ENCODE results near the gene RAB26. TPM values are rescaled to one million over a fixed set of nuclear protein-coding genes. Genes with fewer than 3 reads are reported as not detected.
"Not testable (repeated sequence)": the region's sequence is repeated elsewhere in the genome, so short reads cannot be mapped to it uniquely, and the experiment has no call there.

Gene RAB26
- 1 to 10 TPM; 1.1 to 4.7 TPM for polyA plus RNA-seq

DNA sequence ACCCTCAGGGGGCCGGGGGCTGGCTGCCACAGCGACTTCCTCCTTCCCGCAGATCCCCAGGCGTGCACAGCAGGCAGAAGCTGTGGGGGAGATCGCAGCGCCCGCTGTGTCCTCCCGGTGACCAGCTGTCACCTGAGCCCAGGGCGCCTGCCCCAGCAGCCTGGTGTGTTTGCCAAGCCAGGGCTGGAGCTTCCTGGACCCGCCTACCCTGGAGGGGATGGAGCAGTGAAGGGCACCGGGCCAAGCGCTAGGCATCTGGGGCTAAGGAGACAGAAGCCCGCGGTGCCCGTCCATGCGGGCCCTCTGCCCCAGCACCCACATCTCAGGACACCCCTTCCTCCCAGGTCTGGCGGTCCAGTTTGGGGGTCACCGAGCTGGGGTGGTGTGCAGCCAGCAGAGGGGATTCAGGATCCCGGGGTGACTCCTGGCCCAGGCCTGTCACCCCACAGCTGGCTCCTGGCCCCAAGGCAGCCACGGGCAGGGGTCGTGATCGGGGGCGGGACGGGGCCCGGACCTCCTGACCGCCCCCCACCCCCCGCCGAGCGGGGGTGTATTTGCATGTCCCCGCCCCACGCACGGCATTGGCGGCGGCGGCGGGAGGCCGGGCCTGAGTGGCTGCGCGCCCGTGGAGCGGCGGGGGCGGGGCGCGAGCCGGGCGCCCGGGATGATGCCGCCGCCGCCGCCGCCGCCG is at the start of gene RAB26:
RAB26 (plus strand) TSS at position 645 of the 691 bp plus-strand sequence. CDS start 159 bp downstream, outside the sequence.
- peak within 1 kb of the TSS; percentile 50 to 84 for H3K27ac ChIP-seq (ENCODE audit: low read depth in 2 of 2, low read length in 1 of 2)
- H3K4me3 ChIP-seq (ENCODE audit: low read depth in 1 of 2, low read length in 2 of 2), result peak within 1 kb of the TSS; percentile 34 to 45
- 6 to 7% methylated on average over 25 to 55 of the region's 55 CpGs for WGBS, 2 donors
- peaks cover 0 to 7% of the 10 kb centered on the region in 2 donors for H3K36me3 ChIP-seq (ENCODE audit: control insufficient read depth in 2 of 2, insufficient read depth in 2 of 2, low read length in 1 of 2)
- H3K4me1 ChIP-seq (ENCODE audit: control insufficient read depth in 2 of 2, insufficient read depth in 2 of 2, low read length in 1 of 2), result peaks cover 20 to 33% of the 10 kb centered on the region in 2 donors
- H3K27me3 ChIP-seq (ENCODE audit: control insufficient read depth in 1 of 2, insufficient read depth in 2 of 2, low read length in 2 of 2), result no peaks in the 10 kb centered on the region
- no peaks in the 10 kb centered on the region for H3K9me3 ChIP-seq (ENCODE audit: control insufficient read depth in 2 of 2, insufficient read depth in 1 of 2, low read depth in 1 of 2, low read length in 1 of 2)

- H3K27ac ChIP-seq (ENCODE audit: low read depth in 2 of 2, low read length in 1 of 2); H3K4me1 ChIP-seq (ENCODE audit: control insufficient read depth in 2 of 2, insufficient read depth in 2 of 2, low read length in 1 of 2); H3K4me3 ChIP-seq (ENCODE audit: low read depth in 1 of 2, low read length in 2 of 2); H3K9me3 ChIP-seq (ENCODE audit: control insufficient read depth in 2 of 2, insufficient read depth in 1 of 2, low read depth in 1 of 2, low read length in 1 of 2); H3K27me3 ChIP-seq (ENCODE audit: control insufficient read depth in 1 of 2, insufficient read depth in 2 of 2, low read length in 2 of 2): not testable (repeated sequence)
- WGBS, 2 donors, result 87 to 88% methylated on average over 12 to 13 of the region's 16 CpGs
- peaks cover 8 to 39% of the 10 kb centered on the region in 2 donors for H3K36me3 ChIP-seq (ENCODE audit: control insufficient read depth in 2 of 2, insufficient read depth in 2 of 2, low read length in 1 of 2)
Observed at GRCh38 chr16:2101581-2101980, 46.8 kb upstream of the RAB26 start.

DNA sequence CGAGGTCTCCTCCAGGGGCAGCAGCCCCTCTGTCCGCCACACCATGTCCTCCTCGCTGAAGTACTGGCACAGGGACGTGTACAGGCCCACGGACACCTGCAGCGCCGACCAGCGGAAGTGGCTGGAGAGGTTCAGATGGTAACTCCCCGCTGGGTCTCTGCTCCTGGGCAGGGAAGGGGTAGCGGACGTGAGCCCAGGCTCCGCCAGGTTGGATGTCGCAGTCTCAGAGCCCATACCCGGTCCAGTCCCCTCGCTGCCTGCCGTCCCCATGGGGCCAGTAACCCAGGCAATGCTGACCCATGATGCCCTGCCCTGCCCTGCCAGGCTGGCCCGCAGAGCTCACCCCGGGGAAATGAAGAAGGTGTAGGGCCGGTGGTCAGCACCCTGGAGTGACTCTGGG is 46.0 kb upstream of the RAB26 start:
- H3K4me1 ChIP-seq (ENCODE audit: control insufficient read depth in 2 of 2, insufficient read depth in 2 of 2, low read length in 1 of 2), result no peaks in the 10 kb centered on the region
- 95 to 96% methylated on average over 18 to 19 of the region's 19 CpGs for WGBS, 2 donors
- H3K27me3 ChIP-seq (ENCODE audit: control insufficient read depth in 1 of 2, insufficient read depth in 2 of 2, low read length in 2 of 2), result no peaks in the 10 kb centered on the region
- no peak overlapping the region for H3K4me3 ChIP-seq (ENCODE audit: low read depth in 1 of 2, low read length in 2 of 2)
- H3K27ac ChIP-seq (ENCODE audit: low read depth in 2 of 2, low read length in 1 of 2), result no peak overlapping the region
- H3K36me3 ChIP-seq (ENCODE audit: control insufficient read depth in 2 of 2, insufficient read depth in 2 of 2, low read length in 1 of 2), result peaks cover 3 to 39% of the 10 kb centered on the region in 2 donors
- H3K9me3 ChIP-seq (ENCODE audit: control insufficient read depth in 2 of 2, insufficient read depth in 1 of 2, low read depth in 1 of 2, low read length in 1 of 2), result no peaks in the 10 kb centered on the region

DNA sequence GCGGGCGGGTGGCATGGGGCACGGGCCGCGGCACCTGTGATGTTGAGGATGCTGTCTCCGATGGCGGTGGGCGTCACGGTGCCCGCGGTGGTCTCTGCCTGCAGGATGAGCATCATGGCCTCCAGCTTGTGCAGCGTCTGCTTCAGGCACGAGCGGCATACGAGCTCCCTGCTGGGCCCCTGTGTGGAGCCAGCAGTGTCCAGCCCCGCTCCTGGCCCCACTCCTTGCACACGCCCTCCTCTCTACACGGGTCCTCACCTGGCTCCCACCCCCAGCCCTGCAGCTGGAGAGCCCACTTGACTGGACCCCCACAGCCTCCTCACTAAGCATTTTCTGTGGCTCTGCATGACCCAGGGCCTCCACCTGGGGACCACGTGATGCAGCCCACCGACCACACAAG is 44.0 kb upstream of the RAB26 start:
- not testable (repeated sequence) for H3K4me3 ChIP-seq (ENCODE audit: low read depth in 1 of 2, low read length in 2 of 2); H3K4me1 ChIP-seq (ENCODE audit: control insufficient read depth in 2 of 2, insufficient read depth in 2 of 2, low read length in 1 of 2); H3K27me3 ChIP-seq (ENCODE audit: control insufficient read depth in 1 of 2, insufficient read depth in 2 of 2, low read length in 2 of 2); H3K9me3 ChIP-seq (ENCODE audit: control insufficient read depth in 2 of 2, insufficient read depth in 1 of 2, low read depth in 1 of 2, low read length in 1 of 2); H3K27ac ChIP-seq (ENCODE audit: low read depth in 2 of 2, low read length in 1 of 2)
- 82 to 89% methylated on average over 3 to 18 of the region's 20 CpGs for WGBS, 2 donors
- H3K36me3 ChIP-seq (ENCODE audit: control insufficient read depth in 2 of 2, insufficient read depth in 2 of 2, low read length in 1 of 2), result peaks cover 3 to 52% of the 10 kb centered on the region in 2 donors

DNA sequence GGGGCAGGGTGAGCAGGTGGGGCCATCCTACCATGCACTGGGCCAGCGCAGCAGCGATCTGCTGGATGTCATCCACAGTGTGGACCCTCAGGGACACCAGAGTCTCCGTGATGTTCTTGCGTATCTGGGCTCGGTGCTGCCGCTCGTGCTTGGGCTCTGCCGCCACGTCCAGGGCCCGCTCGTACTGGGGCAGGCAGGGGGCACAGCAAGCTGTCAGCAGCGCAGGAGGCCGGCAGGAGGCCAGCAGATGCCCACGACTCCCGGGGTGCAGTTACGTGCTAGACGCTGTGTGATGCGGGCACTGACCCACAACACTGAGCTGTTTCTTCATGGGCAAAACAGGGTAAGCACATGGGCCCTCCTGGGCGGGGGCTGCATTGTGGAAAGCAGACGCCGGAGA is 43.1 kb upstream of the RAB26 start:
- H3K27me3 ChIP-seq (ENCODE audit: control insufficient read depth in 1 of 2, insufficient read depth in 2 of 2, low read length in 2 of 2); H3K4me1 ChIP-seq (ENCODE audit: control insufficient read depth in 2 of 2, insufficient read depth in 2 of 2, low read length in 1 of 2); H3K27ac ChIP-seq (ENCODE audit: low read depth in 2 of 2, low read length in 1 of 2); H3K4me3 ChIP-seq (ENCODE audit: low read depth in 1 of 2, low read length in 2 of 2); H3K9me3 ChIP-seq (ENCODE audit: control insufficient read depth in 2 of 2, insufficient read depth in 1 of 2, low read depth in 1 of 2, low read length in 1 of 2): not testable (repeated sequence)
- WGBS, 2 donors, result 89 to 91% methylated on average over 18 to 21 of the region's 21 CpGs
- H3K36me3 ChIP-seq (ENCODE audit: control insufficient read depth in 2 of 2, insufficient read depth in 2 of 2, low read length in 1 of 2), result peaks cover 3 to 48% of the 10 kb centered on the region in 2 donors

DNA sequence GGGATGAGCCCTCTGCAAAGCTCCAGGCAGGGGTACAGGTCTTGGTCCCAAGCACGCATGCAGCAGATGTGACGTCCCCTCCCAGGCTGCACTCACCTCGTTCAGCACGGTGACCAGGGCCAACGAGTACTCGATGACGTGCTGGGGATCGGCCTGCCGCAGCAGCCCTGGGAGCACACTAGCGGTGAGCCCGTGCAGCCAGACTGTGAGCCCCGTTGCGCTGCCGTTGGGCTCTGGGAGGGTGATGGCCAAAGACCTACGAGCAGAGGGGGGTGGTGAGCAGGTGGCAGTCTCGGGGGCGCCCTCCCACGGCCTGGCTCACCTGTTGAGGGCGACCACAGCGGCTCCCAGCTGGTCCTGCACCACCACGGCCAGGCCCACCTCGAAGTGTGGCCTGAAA is 42.7 kb upstream of the RAB26 start:
- peaks cover 3 to 52% of the 10 kb centered on the region in 2 donors for H3K36me3 ChIP-seq (ENCODE audit: control insufficient read depth in 2 of 2, insufficient read depth in 2 of 2, low read length in 1 of 2)
- H3K4me3 ChIP-seq (ENCODE audit: low read depth in 1 of 2, low read length in 2 of 2); H3K27me3 ChIP-seq (ENCODE audit: control insufficient read depth in 1 of 2, insufficient read depth in 2 of 2, low read length in 2 of 2); H3K27ac ChIP-seq (ENCODE audit: low read depth in 2 of 2, low read length in 1 of 2); H3K4me1 ChIP-seq (ENCODE audit: control insufficient read depth in 2 of 2, insufficient read depth in 2 of 2, low read length in 1 of 2); H3K9me3 ChIP-seq (ENCODE audit: control insufficient read depth in 2 of 2, insufficient read depth in 1 of 2, low read depth in 1 of 2, low read length in 1 of 2): not testable (repeated sequence)
- 78 to 83% methylated on average over 15 to 21 of the region's 22 CpGs for WGBS, 2 donors

GRCh38 chr16:2106211-2106610 is 42.2 kb upstream of the RAB26 start:
- H3K27ac ChIP-seq (ENCODE audit: low read depth in 2 of 2, low read length in 1 of 2); H3K4me3 ChIP-seq (ENCODE audit: low read depth in 1 of 2, low read length in 2 of 2); H3K9me3 ChIP-seq (ENCODE audit: control insufficient read depth in 2 of 2, insufficient read depth in 1 of 2, low read depth in 1 of 2, low read length in 1 of 2); H3K4me1 ChIP-seq (ENCODE audit: control insufficient read depth in 2 of 2, insufficient read depth in 2 of 2, low read length in 1 of 2); H3K27me3 ChIP-seq (ENCODE audit: control insufficient read depth in 1 of 2, insufficient read depth in 2 of 2, low read length in 2 of 2): not testable (repeated sequence)
- peaks cover 3 to 56% of the 10 kb centered on the region in 2 donors for H3K36me3 ChIP-seq (ENCODE audit: control insufficient read depth in 2 of 2, insufficient read depth in 2 of 2, low read length in 1 of 2)
- 92 to 95% methylated on average over 38 of the region's 38 CpGs for WGBS, 2 donors

GRCh38 chr16:2107121-2107790 is 41.2 kb upstream of the RAB26 start:
- peaks cover 7 to 57% of the 10 kb centered on the region in 2 donors for H3K36me3 ChIP-seq (ENCODE audit: control insufficient read depth in 2 of 2, insufficient read depth in 2 of 2, low read length in 1 of 2)
- 74 to 82% methylated on average over 16 to 17 of the region's 17 CpGs for WGBS, 2 donors
- not testable (repeated sequence) for H3K4me1 ChIP-seq (ENCODE audit: control insufficient read depth in 2 of 2, insufficient read depth in 2 of 2, low read length in 1 of 2); H3K4me3 ChIP-seq (ENCODE audit: low read depth in 1 of 2, low read length in 2 of 2); H3K27me3 ChIP-seq (ENCODE audit: control insufficient read depth in 1 of 2, insufficient read depth in 2 of 2, low read length in 2 of 2); H3K9me3 ChIP-seq (ENCODE audit: control insufficient read depth in 2 of 2, insufficient read depth in 1 of 2, low read depth in 1 of 2, low read length in 1 of 2); H3K27ac ChIP-seq (ENCODE audit: low read depth in 2 of 2, low read length in 1 of 2)

DNA sequence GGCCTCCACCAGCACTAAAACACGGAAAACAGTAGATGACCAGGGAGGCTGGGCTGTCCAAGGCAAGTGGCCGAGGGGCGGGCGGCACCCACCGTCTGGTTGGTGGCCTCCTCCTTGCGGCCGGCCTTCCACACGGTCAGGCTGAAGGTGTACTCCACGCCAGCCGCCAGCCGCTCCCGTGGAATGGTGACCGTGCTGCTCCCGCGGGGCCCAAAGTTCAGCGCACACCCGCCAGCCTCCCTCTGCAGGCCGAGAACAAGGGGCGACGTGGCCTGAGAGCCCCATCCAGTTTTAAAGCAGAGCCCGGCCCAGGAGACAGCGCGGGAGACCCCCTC is 40.7 kb upstream of the RAB26 start:
- peaks cover 7 to 55% of the 10 kb centered on the region in 2 donors for H3K36me3 ChIP-seq (ENCODE audit: control insufficient read depth in 2 of 2, insufficient read depth in 2 of 2, low read length in 1 of 2)
- 94% methylated on average over 20 to 23 of the region's 23 CpGs for WGBS, 2 donors
- H3K9me3 ChIP-seq (ENCODE audit: control insufficient read depth in 2 of 2, insufficient read depth in 1 of 2, low read depth in 1 of 2, low read length in 1 of 2); H3K27me3 ChIP-seq (ENCODE audit: control insufficient read depth in 1 of 2, insufficient read depth in 2 of 2, low read length in 2 of 2); H3K4me3 ChIP-seq (ENCODE audit: low read depth in 1 of 2, low read length in 2 of 2); H3K4me1 ChIP-seq (ENCODE audit: control insufficient read depth in 2 of 2, insufficient read depth in 2 of 2, low read length in 1 of 2); H3K27ac ChIP-seq (ENCODE audit: low read depth in 2 of 2, low read length in 1 of 2): not testable (repeated sequence)
